Myocyte (in vitro differentiated cells): ENCODE measurements around the gene LRP5. TPM values are rescaled to one million over a fixed set of nuclear protein-coding genes. Genes with fewer than 3 reads are reported as not detected.
"Not testable (repeated sequence)": the region's sequence is repeated elsewhere in the genome, so short reads cannot be mapped to it uniquely, and the experiment has no call there.

ENCODE experiments used
- DNase-seq: peaks from one replicate; pipeline ENCODE4 v3.0.0-alpha.2; 2012; ENCODE audit warnings: low read depth
- total RNA-seq: library from RNA; depleted of rRNA; stranded (reverse); fragments of >200 nt; gene quantifications from 2 replicates; pipeline ENCODE4 v1.2.3, GENCODE V29; 2014

The LRP5 gene
- total RNA-seq, 1 donor from 2014 or later, result 48.8 TPM

DNA sequence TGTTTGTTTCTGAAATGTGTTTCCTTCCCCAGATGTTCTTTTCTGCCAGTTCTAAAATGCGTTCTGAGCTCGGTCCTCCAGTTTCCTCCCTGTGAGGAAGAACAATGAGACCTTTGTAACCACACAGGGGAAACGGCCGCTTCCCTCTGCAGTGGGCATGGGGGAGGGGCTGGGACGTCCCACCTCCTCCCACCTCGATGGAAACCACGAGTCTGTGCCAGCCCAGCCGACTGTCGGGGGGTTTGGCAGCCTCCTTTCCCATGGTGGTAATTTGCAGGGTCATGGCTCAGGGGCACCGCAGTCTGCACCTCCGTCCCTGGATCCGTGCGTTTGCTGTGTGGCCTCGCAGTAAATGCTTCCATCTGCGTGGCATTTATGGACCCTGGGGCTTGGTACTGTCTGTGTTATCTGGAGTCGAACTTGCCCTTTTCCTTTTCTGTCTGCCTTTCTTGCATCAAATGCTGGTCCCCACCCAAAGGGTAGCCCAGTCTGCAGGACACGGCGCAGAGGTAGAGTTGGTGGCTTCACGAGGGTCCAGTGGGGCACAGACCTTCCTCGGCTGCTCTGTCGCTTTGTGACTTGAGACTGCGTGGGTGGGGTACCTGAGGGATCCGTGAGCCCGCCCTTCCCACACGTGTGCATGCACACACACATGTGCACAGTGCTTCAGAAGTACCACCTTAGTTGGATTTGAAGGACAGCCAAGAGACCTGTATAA is 16.1 kb downstream of the LRP5 start:
- DNase-seq, result no peak

DNA sequence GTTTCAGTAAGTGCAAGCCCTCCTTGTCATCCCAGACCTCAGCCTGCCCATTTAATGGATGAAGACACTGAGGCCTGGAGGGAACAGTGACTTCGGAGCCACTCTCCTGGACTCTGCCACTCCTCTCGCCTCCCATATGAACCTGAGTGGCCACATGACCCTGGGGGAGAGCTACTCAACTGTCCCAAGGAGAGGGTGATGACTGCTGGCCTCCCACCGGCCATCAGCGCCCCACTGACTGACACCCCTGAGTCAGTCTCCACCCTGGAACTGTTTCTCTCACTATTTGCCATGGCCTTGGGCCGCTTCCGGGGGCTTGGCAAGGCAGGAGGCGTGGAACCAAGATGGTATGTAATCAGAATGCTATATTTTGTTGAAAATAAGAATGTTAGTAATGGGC is 17.1 kb downstream of the LRP5 start:
- DNase-seq, result no peak

DNA sequence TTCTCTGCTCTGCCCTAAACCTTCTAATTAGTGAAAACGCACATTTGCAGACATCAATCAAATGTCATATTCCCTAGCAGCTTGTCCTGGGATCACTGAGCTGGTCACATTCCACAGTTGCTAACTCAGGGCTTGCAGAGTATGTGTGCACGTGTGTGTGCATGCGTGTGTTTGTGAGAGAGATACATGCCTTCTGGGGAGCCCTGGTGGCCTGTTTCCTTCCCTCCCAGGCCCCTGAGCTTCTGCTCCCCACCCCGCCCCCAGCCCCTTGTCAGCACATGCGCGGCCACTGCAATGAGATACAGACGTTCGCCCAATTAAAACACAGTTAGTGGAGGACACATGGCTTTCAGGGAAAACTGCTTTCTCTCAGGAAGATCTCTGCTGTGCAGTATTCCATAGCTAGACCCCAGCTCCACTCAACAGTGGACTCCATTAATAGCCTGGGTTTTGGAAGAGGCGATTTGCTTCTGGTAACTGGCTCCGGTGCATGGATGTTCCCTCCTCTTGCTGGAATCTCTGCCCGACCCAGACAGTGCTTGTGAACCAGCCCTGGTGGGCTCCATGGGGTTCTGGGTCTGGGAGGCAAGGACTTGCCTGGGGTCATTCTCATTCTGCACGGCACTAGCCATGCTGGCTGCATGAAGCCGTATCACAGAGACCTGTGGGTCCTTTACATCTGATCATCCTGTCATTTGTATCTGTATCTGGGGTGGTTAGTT is 17.7 kb downstream of the LRP5 start:
- DNase-seq, result peak; percentile 65

- DNase-seq, result no peak
Observed at GRCh38 chr11:68330700-68331337, 18.4 kb downstream of the LRP5 start.

DNA sequence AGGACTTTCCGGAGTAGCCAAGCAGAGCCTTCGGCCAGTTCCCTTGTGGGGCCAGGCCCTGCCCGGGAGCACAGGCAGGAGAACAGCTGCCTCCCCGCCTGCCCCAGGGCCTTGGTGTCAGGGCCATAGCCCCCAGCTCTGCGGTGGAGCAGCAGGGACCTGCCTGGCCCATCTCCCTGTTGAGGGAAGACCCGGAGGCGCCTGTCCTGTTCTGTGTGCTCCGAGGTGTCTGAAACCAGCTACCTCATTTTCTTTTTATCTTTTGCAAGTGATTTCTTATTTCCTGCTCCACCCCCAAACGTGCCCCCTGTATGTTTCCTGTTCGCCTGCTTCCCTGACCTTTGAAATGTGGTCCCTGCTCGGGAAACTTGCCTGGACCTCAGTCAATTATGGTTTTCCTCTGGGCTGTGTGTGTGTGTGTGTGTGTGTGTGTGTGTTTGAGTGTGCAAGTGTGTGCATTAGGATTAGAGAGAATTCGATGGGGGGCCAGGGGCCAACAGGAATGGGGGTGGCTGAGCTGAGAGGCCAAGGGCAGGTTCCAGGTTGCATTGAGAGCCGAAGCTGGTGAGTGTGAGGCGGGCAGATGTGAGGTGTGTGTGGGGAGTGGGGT is 19.1 kb downstream of the LRP5 start:
- no peak for DNase-seq

- DNase-seq, result no peak
Observed at GRCh38 chr11:68332186-68332585, 19.8 kb downstream of the LRP5 start.

GRCh38 chr11:68333173-68333572 is 20.8 kb downstream of the LRP5 start:
- no peak for DNase-seq

DNA sequence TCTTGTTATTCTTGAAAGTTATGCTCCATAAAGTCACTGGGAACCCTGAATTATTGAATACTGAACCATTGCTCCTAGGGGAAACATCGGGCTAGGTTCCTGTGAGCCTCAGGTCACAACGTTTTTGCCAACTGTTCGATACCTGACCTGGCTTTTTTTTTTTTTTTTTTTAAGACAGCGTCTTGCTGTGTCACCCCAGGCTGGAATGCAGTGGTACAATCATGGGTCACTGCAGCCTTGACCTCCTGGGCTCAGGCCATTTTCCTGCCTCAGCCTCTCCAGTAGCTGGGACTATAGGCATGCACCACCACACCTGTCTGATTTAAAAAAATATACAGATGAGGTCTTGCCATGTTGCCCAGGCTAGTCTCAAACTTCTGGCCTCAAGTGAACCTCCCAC is 22.5 kb downstream of the LRP5 start:
- DNase-seq, result no peak

- DNase-seq, result no peak
Observed at GRCh38 chr11:68335683-68336082, 23.3 kb downstream of the LRP5 start.

GRCh38 chr11:68336716-68337115 is 24.3 kb downstream of the LRP5 start:
- no peak for DNase-seq

- no peak for DNase-seq
Observed at GRCh38 chr11:68337399-68337835, 25.0 kb downstream of the LRP5 start.

DNA sequence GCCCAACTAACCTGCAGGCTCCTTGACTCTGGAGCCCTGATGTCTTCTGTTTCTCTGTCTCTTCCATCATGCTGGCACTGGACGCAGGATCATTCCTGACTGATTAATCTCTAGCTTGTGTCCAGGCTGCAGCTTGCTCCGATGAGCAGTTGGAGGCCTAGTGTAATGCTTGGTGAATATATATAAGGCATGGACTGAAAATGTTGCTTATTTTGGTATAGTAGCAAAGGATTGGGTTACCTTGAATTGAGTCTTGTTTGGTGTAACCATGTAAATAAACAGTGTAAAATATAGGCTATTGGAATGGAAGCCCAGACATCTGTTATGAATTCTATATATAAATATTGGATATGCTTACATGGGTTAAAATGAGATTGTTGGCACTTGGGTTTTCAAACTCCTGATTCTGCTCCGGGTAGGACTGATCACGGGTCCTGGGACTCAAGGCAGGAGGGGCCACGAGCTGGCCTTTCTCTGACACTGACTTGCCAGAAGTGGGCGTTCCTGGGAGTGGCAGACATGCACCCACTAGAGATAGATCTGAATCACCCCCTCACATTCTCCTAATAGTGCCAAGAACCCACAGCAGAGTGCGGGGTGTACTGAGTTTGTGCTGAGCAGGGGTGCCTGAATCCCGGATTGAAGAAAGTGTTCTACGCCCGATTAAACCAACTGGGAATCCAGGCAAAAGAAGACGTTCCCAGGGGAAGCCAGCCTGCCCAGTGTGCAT is 25.8 kb downstream of the LRP5 start:
- DNase-seq, result peak; percentile 72

DNA sequence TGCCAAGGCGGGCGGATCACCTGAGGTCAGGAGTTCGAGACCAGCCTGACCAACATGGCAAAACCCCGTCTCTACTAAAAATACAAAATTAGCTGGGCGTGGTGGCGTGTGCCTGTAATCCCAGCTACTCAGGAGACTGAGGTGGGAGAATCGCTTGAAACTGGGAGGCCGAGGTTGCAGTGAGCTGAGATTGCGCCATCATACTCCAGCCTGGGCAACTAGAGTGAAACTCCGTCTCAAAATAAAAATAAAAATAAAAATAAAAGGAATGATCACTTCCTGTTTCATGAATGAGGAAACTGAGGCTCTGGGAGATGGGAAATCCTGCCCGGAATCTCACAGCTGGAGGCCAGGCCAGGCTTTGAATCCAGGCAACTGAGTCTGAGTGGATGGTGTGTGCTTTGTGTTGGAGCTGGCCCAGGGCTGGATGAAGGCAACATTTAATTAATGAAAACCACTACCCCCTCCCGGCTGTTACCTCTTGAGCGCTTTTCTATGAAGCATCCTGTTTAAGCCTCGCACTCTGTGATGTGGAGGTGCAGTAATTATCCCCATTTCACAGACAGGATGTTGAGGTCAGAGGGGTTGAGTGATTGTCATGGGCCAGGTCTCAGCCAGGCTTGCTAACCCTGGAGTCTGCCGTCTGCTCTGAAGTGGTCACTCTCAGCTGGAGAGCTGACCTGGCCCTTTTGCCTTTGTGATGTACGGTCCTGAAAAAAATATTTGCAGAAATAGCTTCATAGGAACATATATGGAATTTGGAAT is 27.8 kb downstream of the LRP5 start:
- no peak for DNase-seq

DNA sequence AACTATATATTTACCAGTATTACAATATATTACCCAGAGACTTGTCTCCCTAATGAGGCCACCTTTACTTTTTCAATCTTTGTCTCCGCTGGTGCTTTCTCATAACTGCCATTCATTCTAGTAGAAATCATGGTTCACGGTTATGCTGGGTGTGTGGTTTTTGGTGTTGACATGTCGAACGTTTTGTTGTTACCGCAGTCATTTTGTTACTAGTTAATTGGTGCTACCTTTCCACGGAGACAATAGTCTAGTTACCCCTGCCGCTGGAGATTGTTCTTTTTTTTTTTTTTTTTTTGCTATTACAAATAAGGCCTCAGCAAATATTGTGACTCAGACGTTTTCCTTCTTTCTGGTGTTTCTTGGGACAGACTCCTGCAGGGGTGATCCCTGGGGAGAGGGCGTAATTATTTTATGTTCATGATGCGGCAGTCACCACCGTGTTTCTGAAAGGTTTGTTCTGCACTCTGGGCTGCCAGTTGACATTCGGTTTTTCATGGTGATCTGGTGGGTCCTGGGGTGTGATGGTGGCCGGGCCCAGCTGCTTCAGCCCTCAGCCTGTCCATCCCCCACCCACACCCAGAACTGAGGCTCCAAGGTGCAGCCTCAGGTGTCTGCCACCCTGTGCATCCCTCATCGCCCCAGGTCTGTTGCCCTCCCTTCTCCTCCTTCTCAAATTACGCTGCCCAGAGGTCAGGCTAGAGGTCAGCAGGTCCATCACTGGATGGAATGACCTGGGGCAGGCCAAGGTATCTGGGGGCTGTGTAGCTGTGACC is 28.6 kb downstream of the LRP5 start:
- no peak for DNase-seq

GRCh38 chr11:68341557-68342458 is 29.4 kb downstream of the LRP5 start:
- DNase-seq, result no peak

- peak; percentile 56 for DNase-seq
Observed at GRCh38 chr11:68342459-68343158, 30.2 kb downstream of the LRP5 start.

DNA sequence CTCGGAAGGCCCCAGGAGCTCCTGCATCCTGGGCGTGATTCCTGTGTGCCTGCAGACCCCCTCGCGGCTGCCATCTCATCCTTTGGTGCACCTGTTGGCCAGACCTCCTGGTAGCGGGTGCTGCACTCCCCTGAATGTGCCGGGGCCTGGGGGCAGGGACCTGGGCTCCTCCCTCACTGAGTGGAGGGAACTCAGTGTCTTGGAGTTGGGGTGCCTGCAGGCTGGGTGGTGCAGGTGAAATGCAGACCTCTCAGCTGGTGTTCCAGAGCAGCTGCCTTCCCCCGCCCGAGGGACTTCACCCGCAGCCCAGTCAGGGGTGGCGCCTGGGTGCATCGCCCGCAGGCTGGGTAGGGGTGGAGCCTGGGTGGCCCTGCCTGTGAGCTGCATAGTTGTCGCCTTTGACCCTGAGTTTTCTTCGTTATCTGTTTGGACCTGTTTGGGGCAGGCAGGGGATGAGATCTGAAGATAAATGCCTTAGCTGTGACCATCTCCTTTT is 31.4 kb downstream of the LRP5 start:
- no peak for DNase-seq

DNA sequence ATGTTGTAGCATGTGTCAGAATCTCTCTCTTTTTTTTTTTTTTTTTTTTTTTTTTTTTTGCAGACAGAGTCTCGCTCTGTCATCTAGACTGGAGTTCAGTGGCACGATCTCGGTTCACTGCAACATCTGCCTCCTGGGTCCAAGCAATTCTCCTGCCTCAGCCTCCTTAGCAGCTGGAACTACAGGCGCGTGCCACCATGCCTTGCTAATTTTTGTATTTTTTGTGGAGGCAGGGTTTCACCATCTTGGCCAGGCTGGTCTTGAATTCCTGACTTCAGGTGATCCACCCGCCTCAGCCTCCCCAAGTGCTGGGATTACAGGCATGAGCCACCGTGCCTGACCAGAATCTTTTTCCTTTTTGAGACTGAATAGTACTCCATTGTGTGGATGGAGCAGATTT is 32.4 kb downstream of the LRP5 start:
- not testable (repeated sequence) for DNase-seq
